HPDE6-E6E7 (cell line): ENCODE results near the gene SLC13A2.

Experiments used
- DNase-seq: peaks from one replicate; pipeline ENCODE4 v3.0.0; 2011; ENCODE audit warnings: missing footprints; ENCODE audit errors: extremely low spot score

SLC13A2 gene

GRCh38 chr17:28470914-28471366 lies 2.5 kb upstream of the SLC13A2 start:
- no peak for DNase-seq

- DNase-seq: no peak
These were observed 1.7 kb upstream of the SLC13A2 start for GRCh38 chr17:28471531-28472342.

GRCh38 chr17:28472871-28473497 lies 460 bp upstream of the SLC13A2 start:
- DNase-seq: no peak

DNA sequence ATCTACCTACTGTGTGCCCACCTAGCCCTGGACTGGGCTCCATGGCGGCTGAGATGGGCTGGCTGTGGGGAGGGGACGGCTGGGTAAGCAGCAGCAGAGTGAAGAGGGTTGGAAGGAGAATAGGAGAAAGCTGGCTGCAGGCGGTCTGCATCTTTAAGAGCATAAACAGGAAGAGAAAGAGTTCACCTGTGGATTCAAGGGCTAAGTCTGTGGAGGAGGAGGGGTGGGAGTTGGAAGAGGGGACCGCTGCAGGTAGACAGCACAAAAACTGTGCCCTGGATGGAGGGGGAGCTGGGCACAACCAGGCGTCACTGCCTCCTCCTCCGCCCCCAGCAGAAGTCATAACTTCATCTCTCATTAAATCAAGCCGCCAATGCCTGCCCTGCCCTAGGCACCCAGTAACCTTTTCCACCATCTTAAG lies 677 bp downstream of the SLC13A2 start:
- DNase-seq: no peak

GRCh38 chr17:28475151-28475900 lies 1.9 kb downstream of the SLC13A2 start:
- DNase-seq: no peak

- no peak for DNase-seq
These were observed 2.8 kb downstream of the SLC13A2 start for GRCh38 chr17:28476076-28476865.

DNA sequence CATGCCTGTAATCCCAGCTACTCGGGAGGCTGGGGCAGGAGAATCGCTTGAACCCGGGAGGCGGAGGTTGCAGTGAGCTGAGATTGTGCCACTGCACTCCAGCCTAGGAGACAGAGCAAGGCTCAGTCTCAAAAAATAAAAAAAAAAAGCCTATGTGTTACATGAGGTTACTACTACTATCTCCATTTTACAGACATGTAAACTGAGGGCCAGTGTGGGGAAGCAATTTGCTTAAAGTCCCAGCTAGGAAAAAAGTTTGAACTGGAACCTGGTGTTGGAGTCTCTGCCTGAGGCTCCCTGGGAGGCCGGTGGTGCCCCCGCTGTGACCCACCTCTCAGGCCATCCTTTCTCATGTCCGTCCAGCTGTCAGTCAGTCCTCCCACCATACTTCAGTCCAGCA lies 4.5 kb downstream of the SLC13A2 start:
- no peak for DNase-seq

- DNase-seq: no peak
These were observed 5.5 kb downstream of the SLC13A2 start for GRCh38 chr17:28478712-28479615.

GRCh38 chr17:28480278-28480677 lies 6.8 kb downstream of the SLC13A2 start:
- DNase-seq: no peak

DNA sequence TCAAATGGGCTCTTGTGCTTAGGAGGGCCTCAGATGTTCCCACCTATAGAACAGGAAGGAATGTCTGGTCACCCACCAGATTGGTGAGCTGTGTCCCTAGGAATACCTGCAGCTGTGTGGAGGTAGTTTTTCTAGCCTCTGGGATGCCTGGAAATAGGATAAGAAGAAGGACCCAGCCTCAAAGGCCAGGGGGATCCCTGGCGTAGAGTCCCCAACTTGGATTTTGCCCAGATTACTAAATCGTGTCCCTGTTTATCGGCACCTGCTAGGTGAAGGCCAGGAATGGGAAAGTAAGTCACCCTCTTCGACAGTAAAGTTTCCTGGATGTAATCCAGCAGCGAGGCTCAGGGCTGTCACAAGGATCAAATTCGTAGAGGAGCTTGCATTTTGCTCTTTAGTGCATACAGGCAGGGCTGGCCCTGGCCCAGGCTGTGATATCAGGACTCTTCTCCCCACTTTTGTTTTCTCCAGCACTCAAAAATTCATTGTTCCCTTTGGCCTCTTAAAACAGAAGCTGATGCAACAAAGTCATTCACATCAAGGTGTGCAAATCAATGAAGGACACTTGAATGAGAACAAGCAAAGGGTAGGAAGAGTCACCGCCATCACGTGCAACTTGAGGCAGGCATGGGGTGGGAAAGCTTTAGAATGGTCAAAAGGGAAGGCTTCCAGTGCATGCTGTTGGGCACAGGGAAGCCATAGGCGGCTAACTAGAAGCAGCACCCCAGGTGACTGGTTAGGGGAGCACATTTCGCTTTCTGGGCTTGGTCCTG lies 7.5 kb downstream of the SLC13A2 start:
- DNase-seq: no peak

GRCh38 chr17:28482551-28483199 lies 9.2 kb downstream of the SLC13A2 start:
- no peak for DNase-seq

- DNase-seq: no peak
These were observed 10.9 kb downstream of the SLC13A2 start for GRCh38 chr17:28484296-28484695.

- DNase-seq: no peak
These were observed 11.6 kb downstream of the SLC13A2 start for GRCh38 chr17:28485049-28485448.

GRCh38 chr17:28487881-28488532 lies 14.6 kb downstream of the SLC13A2 start:
- no peak for DNase-seq

GRCh38 chr17:28488533-28489276 lies 15.3 kb downstream of the SLC13A2 start:
- DNase-seq: no peak

- no peak for DNase-seq
These were observed 17.8 kb downstream of the SLC13A2 start for GRCh38 chr17:28491286-28491685.

DNA sequence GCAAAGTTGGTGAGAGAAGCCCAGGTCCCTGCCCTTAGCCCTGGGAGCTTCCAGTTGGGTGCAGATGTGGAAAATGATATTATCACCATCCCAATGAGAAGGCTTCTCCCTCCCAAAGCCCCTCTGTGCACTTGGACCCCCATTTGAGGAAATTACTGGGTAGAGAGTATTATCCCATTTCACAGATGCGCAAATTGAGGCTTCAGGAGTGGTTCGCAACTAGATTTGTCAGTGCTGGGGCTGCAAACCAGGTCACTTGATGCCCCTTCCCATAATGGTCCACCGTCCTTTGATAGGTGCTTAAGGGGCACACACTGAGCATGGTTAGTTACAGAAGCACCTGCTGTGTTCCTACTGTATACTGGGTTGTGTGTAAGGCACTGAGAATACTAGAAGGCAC lies 18.4 kb downstream of the SLC13A2 start:
- no peak for DNase-seq
